HepG2 (cell line): ENCODE measurements around the gene CAPN2. TPM values are rescaled to one million over a fixed set of nuclear protein-coding genes. Genes with fewer than 3 reads are reported as not detected.

Source experiments
- ATAC-seq: fragments of 200-7000 bp; cut with Tn5 transposase; 3 replicates; pipeline ENCODE4 v1.9.1; 2020; ENCODE audit warnings: mild to moderate bottlenecking, moderate library complexity
- BruUV-seq: library from RNA; stranded (reverse); fragments of 400-500 nt; replicated peaks from 2 replicates; lab custom pipeline; 2021; lab: Mats Ljungman, UMichigan
- CTCF ChIA-PET: fragments of 300-600 bp; formaldehyde crosslinking; extraction: SDS; loops from one replicate; lab custom pipeline; 2021; ENCODE audit warnings: low total read pairs, inconsistent platforms, low intra/inter-chr PET ratio; lab: Yijun Ruan, JAX
- POLR2A ChIA-PET: fragments of 350-600 bp; sonication (Branson Sonifier 250); formaldehyde crosslinking; loops from one replicate; lab custom pipeline; 2020; ENCODE audit warnings: antibody characterized with exemption, inconsistent platforms; lab: Yijun Ruan, JAX
- DNase-seq: peaks from one replicate; pipeline ENCODE4 v3.0.0-alpha.2; 2015; ENCODE audit warnings: low spot score
- FAIRE-seq: peaks from 3 replicates; lab custom pipeline; 2011; peaks lifted over from hg19 to GRCh38; lab: Jason Lieb, UNC
- H2AFZ ChIP-seq: one replicate; pipeline ENCODE4 v1.6.1; 2011; ENCODE audit warnings: low read length, inconsistent platforms
- H3K27ac ChIP-seq: fragments of 300-600 bp; 3 replicates; pipeline ENCODE4 v1.8.0; 2011; ENCODE audit warnings: mixed run types, mild to moderate bottlenecking, mixed read lengths, low read length, inconsistent platforms; ENCODE audit not compliant: insufficient read depth; ENCODE audit errors: extremely low read length
- H3K27me3 ChIP-seq, 2 experiments: fragments of 200-600 bp in 1 of 2; 2 replicates in 1 of 2; 3 replicates in 1 of 2; pipeline versions ENCODE4 v1.6.0 to v1.8.0; 2011; ENCODE audit warnings: low read length in 2 of 2, mild to moderate bottlenecking in 2 of 2, moderate library complexity in 2 of 2, inconsistent platforms in 1 of 2; ENCODE audit not compliant: insufficient read depth in 2 of 2, control insufficient read depth in 1 of 2
- H3K36me3 ChIP-seq, 2 experiments: fragments of 200-600 bp in 1 of 2; replicated peaks in 1 of 2; 2 replicates in 1 of 2; 3 replicates in 1 of 2; pipeline versions ENCODE4 v1.5.1 to v1.8.0; 2011; ENCODE audit warnings: low read length in 2 of 2, inconsistent platforms in 1 of 2; ENCODE audit not compliant: insufficient read depth in 2 of 2, control insufficient read depth in 1 of 2
- H3K4me1 ChIP-seq: 2 replicates; pipeline ENCODE4 v1.5.1; 2012; ENCODE audit warnings: low read length, inconsistent platforms; ENCODE audit not compliant: insufficient read depth
- H3K4me2 ChIP-seq: 2 replicates; pipeline ENCODE4 v1.6.0; 2011; ENCODE audit warnings: low read depth, low read length, inconsistent platforms
- H3K4me3 ChIP-seq, 3 experiments: fragments of 200-600 bp in 1 of 3; sonication (generic), shearing (Covaris generic) in 1 of 3; replicated peaks in 1 of 3; 2 replicates each; pipeline ENCODE4 v1.5.1; 2011 to 2016; ENCODE audit warnings: low read length in 3 of 3, inconsistent platforms in 2 of 3, low read depth in 2 of 3, mild to moderate bottlenecking in 2 of 3, control low read depth in 1 of 3, mixed read lengths in 1 of 3; ENCODE audit not compliant: insufficient read depth in 1 of 3
- H3K79me2 ChIP-seq: one replicate; pipeline ENCODE4 v1.6.1; 2011; ENCODE audit warnings: low read length, inconsistent platforms; ENCODE audit not compliant: insufficient read depth
- H3K9ac ChIP-seq: 2 replicates; pipeline ENCODE4 v1.6.0; 2011; ENCODE audit warnings: mild to moderate bottlenecking, low read depth, low read length, inconsistent platforms; ENCODE audit not compliant: insufficient read depth
- H3K9me3 ChIP-seq: 2 replicates; pipeline ENCODE4 v1.5.1; 2012; ENCODE audit warnings: mild to moderate bottlenecking, low read length
- H4K20me1 ChIP-seq: 2 replicates; pipeline ENCODE4 v1.6.0; 2011; ENCODE audit warnings: inconsistent platforms, mild to moderate bottlenecking, low read length, moderate library complexity; ENCODE audit not compliant: insufficient read depth
- DMAP1 ChIP-seq: IDR thresholded peaks from 2 replicates; pipeline ENCODE4 v1.6.1; 2016
- DNMT1 ChIP-seq: sonication (generic); formaldehyde crosslinking; IDR thresholded peaks from 2 replicates; pipeline ENCODE4 v1.5.1; 2020; ENCODE audit warnings: mild to moderate bottlenecking, missing genetic modification reagents
- ETV6 ChIP-seq: sonication (generic); formaldehyde crosslinking; conservative IDR thresholded peaks from 2 replicates; pipeline ENCODE4 v1.4.0; 2020; ENCODE audit warnings: missing genetic modification reagents
- MLLT10 ChIP-seq: sonication (generic); formaldehyde crosslinking; IDR thresholded peaks from 2 replicates; pipeline ENCODE4 v1.4.0; 2020; ENCODE audit warnings: missing genetic modification reagents
- PAF1 ChIP-seq: IDR thresholded peaks from 2 replicates; pipeline ENCODE4 v1.6.1; 2016; ENCODE audit warnings: missing genetic modification reagents, missing compliant biosample characterization
- RAD51 ChIP-seq: fragments of 450-650 bp; IDR thresholded peaks from 2 replicates; pipeline ENCODE4 v1.6.1; 2016; ENCODE audit warnings: borderline replicate concordance
- RBAK ChIP-seq: sonication (generic); formaldehyde crosslinking; IDR thresholded peaks from 2 replicates; pipeline ENCODE4 v1.5.1; 2020; ENCODE audit warnings: mild to moderate bottlenecking, missing genetic modification reagents
- SUZ12 ChIP-seq: fragments of 150-350 bp; IDR thresholded peaks from 2 replicates; pipeline ENCODE4 v1.6.1; 2014; ENCODE audit warnings: low read depth, low read length
- ZNF44 ChIP-seq: sonication (generic); formaldehyde crosslinking; IDR thresholded peaks from 2 replicates; pipeline ENCODE4 v1.5.1; 2020; ENCODE audit warnings: mild to moderate bottlenecking, missing genetic modification reagents
- ZNF563 ChIP-seq: sonication (generic); formaldehyde crosslinking; IDR thresholded peaks from 2 replicates; pipeline ENCODE4 v1.8.0; 2022; ENCODE audit warnings: mild to moderate bottlenecking, moderate library complexity, missing genetic modification reagents
- ZNF567 ChIP-seq: sonication (generic); formaldehyde crosslinking; IDR thresholded peaks from 2 replicates; pipeline ENCODE4 v1.8.1; 2023; ENCODE audit warnings: mild to moderate bottlenecking, missing genetic modification reagents, borderline replicate concordance
- ZNF816 ChIP-seq: sonication (generic); formaldehyde crosslinking; IDR thresholded peaks from 2 replicates; pipeline ENCODE4 v1.8.0; 2022; ENCODE audit warnings: missing genetic modification reagents, mild to moderate bottlenecking, borderline replicate concordance
- WGBS: methylation state at CpG from one replicate; pipeline ENCODE4 v1.1.6; 2017; ENCODE audit warnings: low lambda C conversion rate; 5-methylcytosine and 5-hydroxymethylcytosine counted together
- in situ Hi-C: cut with HindIII; loops from 2 replicates; pipeline ENCODE4 v1.10.0; 2017; ENCODE audit warnings: low pct_unique_long_range_greater_than_20kb; ENCODE audit not compliant: extremely low pct_ligation_motif_present
- intact Hi-C: fragments of 100-400 bp; cut with micrococcal nuclease; formaldehyde crosslinking; loops from one replicate; pipeline ENCODE4 v1.10.0; 2022; ENCODE audit not compliant: unreplicated experiment
- polyA plus RNA-seq, 8 experiments: library from polyadenylated mRNA; depleted of rRNA in 3 of 8; stranded (reverse) in 7 of 8; unstranded in 1 of 8; fragments of >200 nt; fragmentation: Illumina TruSeq in 4 of 8; extraction: Trizol in 4 of 8; gene quantifications; 2 replicates each; pipeline versions ENCODE4 v1.2.1 to v1.2.3, GENCODE V29; 2011 to 2016; ENCODE audit warnings: low read depth in 4 of 8, missing spikeins in 1 of 8, mixed read lengths in 1 of 8; ENCODE audit not compliant: insufficient read depth in 1 of 8
- total RNA-seq, 5 experiments: library from RNA; depleted of rRNA; stranded (reverse); fragments of >200 nt; fragmentation: Illumina TruSeq; extraction: Trizol; gene quantifications; 2 replicates each; pipeline ENCODE4 v1.2.3, GENCODE V29; 2016; ENCODE audit warnings: low read depth in 1 of 5
- TF ChIP-seq, protein P1 (sequence below): sonication (generic); formaldehyde crosslinking; conservative IDR thresholded peaks from 2 replicates; pipeline ENCODE4 v1.4.0; 2020; ENCODE audit warnings: missing genetic modification reagents
- TF ChIP-seq, protein P2 (sequence below): sonication (generic); formaldehyde crosslinking; IDR thresholded peaks from 2 replicates; pipeline ENCODE4 v1.4.0; 2020; ENCODE audit warnings: missing genetic modification reagents, borderline replicate concordance

CAPN2 gene
- total and polyA plus RNA-seq, 2 of the 13 experiments (the other 11 are each of a cell fraction or from before 2014, with no cell fraction given), result 6.2 to 7.4 TPM

DNA sequence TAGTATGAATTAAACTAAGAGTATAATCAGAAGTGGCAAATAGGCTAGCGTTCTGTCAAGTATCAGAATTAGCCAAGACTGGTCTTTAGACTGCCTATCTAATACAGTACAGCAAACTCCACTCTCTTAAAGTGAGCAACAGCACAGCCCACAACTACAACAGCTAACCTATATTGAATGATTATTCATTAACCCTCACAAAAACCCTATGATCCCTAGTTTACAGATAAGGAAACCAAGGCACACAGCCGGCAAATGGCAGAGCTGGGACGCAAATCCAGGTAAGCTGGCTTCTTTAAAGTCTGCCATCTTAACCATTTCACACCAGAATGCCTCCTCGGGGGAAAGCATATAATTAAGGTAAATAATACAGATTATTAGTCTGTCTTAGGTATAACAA is 81.4 kb downstream of the CAPN2 start:
- ChIA-PET CTCF (no interaction called here), POLR2A (no interaction called here)
- Histone ChIP-seq H4K20me1 (no peaks in the 10 kb centered on the region), H3K27ac (no peak overlapping the region), H3K9me3 (no peaks in the 10 kb centered on the region), H3K36me3 (peaks cover 6 to 43% of the 10 kb centered on the region in 2 experiments), H3K9ac (no peak overlapping the region), H2AFZ (no peak overlapping the region), H3K4me3 (no peak overlapping the region), H3K79me2 (no peaks in the 10 kb centered on the region), H3K4me1 (no peaks in the 10 kb centered on the region), H3K4me2 (no peak overlapping the region)
- intact Hi-C loops (no loop called here), in situ Hi-C loops (no loop called here)
- 97% methylated on average over 4 of the region's 4 CpGs for WGBS
- no TSS peak for BruUV-seq
- no peak for ATAC-seq
- no peak for TF ChIP-seq DNMT1 (CRISPR knock-in tag)
- TF ChIP-seq RAD51, result no peak
- no peak for TF ChIP-seq PAF1 (CRISPR knock-in tag)
- TF ChIP-seq, all 625 proteins: peak for 0
- DNase-seq (no peak), FAIRE-seq (no peak)
- no peaks in the 10 kb centered on the region for H3K27me3 ChIP-seq

DNA sequence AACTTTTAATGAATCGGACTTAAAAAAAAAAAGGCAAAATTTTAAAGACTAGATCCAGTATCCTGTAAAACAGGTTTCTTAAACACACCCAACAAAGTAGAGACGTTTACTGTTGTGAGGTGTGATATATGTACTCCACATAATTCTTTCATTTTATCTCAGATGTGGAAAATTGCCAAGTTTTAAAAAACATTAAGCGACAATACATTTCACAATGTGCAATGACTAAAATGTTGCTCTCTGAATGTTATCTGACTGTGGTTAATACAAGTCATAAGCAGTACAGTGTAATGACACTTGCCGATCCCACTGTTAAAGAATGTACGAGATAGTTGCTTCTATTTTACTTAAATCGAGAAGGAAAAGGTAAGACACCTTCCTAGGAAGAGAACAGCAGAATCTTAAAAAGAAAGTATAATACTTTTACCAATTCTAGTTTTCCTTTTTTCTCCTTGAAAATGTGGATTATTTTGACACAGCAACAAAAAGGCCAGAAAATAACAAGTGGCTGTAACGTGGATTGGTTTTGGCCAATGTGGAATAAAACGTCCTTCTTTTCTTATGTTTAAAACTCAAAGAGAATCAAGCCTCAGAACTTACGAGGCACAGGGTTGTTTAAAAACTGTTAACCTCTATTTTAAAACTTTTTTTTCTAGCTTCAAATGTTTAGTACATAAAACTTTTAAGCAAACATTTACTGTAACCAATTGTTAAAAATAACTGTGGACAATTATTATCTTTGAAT is 82.0 kb downstream of the CAPN2 start:
- no peak for ATAC-seq
- H2AFZ ChIP-seq, result no peak overlapping the region
- H3K27ac ChIP-seq, result no peak overlapping the region
- in situ Hi-C loops (no loop called here), intact Hi-C loops (no loop called here)
- H3K36me3 ChIP-seq, result peaks cover 6 to 46% of the 10 kb centered on the region in 2 experiments
- H4K20me1 ChIP-seq, result no peaks in the 10 kb centered on the region
- FAIRE-seq, result no peak
- H3K9ac ChIP-seq, result no peak overlapping the region
- no peak overlapping the region for H3K4me3 ChIP-seq
- H3K79me2 ChIP-seq, result no peaks in the 10 kb centered on the region
- DNase-seq, result no peak
- 96% methylated on average over 9 of the region's 9 CpGs for WGBS
- H3K4me1 ChIP-seq, result no peaks in the 10 kb centered on the region
- ChIA-PET POLR2A (no interaction called here), CTCF (no interaction called here)
- H3K4me2 ChIP-seq, result no peak overlapping the region
- no TSS peak for BruUV-seq
- no peaks in the 10 kb centered on the region for H3K9me3 ChIP-seq
- no peaks in the 10 kb centered on the region for H3K27me3 ChIP-seq
- TF ChIP-seq ZNF567 (CRISPR knock-in tag) (no peak), ETV6 (CRISPR knock-in tag) (no peak), RBAK (CRISPR knock-in tag) (no peak), DMAP1 (no peak), ZNF816 (CRISPR knock-in tag) (no peak), SUZ12 (no peak), ZNF44 (CRISPR knock-in tag) (no peak), ZNF563 (no peak), MLLT10 (CRISPR knock-in tag) (no peak)
- TF ChIP-seq, protein P1, sequence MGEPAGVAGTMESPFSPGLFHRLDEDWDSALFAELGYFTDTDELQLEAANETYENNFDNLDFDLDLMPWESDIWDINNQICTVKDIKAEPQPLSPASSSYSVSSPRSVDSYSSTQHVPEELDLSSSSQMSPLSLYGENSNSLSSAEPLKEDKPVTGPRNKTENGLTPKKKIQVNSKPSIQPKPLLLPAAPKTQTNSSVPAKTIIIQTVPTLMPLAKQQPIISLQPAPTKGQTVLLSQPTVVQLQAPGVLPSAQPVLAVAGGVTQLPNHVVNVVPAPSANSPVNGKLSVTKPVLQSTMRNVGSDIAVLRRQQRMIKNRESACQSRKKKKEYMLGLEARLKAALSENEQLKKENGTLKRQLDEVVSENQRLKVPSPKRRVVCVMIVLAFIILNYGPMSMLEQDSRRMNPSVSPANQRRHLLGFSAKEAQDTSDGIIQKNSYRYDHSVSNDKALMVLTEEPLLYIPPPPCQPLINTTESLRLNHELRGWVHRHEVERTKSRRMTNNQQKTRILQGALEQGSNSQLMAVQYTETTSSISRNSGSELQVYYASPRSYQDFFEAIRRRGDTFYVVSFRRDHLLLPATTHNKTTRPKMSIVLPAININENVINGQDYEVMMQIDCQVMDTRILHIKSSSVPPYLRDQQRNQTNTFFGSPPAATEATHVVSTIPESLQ (CRISPR knock-in tag), result no peak
- TF ChIP-seq, protein P2, sequence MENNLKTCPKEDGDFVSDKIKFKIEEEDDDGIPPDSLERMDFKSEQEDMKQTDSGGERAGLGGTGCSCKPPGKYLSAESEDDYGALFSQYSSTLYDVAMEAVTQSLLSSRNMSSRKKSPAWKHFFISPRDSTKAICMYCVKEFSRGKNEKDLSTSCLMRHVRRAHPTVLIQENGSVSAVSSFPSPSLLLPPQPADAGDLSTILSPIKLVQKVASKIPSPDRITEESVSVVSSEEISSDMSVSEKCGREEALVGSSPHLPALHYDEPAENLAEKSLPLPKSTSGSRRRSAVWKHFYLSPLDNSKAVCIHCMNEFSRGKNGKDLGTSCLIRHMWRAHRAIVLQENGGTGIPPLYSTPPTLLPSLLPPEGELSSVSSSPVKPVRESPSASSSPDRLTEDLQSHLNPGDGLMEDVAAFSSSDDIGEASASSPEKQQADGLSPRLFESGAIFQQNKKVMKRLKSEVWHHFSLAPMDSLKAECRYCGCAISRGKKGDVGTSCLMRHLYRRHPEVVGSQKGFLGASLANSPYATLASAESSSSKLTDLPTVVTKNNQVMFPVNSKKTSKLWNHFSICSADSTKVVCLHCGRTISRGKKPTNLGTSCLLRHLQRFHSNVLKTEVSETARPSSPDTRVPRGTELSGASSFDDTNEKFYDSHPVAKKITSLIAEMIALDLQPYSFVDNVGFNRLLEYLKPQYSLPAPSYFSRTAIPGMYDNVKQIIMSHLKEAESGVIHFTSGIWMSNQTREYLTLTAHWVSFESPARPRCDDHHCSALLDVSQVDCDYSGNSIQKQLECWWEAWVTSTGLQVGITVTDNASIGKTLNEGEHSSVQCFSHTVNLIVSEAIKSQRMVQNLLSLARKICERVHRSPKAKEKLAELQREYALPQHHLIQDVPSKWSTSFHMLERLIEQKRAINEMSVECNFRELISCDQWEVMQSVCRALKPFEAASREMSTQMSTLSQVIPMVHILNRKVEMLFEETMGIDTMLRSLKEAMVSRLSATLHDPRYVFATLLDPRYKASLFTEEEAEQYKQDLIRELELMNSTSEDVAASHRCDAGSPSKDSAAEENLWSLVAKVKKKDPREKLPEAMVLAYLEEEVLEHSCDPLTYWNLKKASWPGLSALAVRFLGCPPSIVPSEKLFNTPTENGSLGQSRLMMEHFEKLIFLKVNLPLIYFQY, result no peak
